GM12891 (cell line): Measurements from ENCODE around the gene VDAC1.

ENCODE experiments used
- PAX5 ChIP-seq: IDR thresholded peaks from 2 replicates; pipeline ENCODE4 v1.6.1; 2011; ENCODE audit warnings: low read length, moderate library complexity, mild to moderate bottlenecking; ENCODE audit not compliant: insufficient read depth, severe bottlenecking
- POLR2A ChIP-seq: IDR thresholded peaks from 2 replicates; pipeline ENCODE4 v1.6.1; 2011; ENCODE audit warnings: low read depth, low read length, control low read depth
- POLR2AphosphoS5 ChIP-seq: IDR thresholded peaks from 2 replicates; pipeline ENCODE4 v1.6.1; 2011; ENCODE audit warnings: low read depth, low read length, control low read depth
- SPI1 ChIP-seq: IDR thresholded peaks from 2 replicates; pipeline ENCODE4 v1.6.1; 2011; ENCODE audit warnings: low read depth, low read length, control low read depth
- TAF1 ChIP-seq: IDR thresholded peaks from 2 replicates; pipeline ENCODE4 v1.6.1; 2011; ENCODE audit warnings: low read depth, low read length, control low read depth

DNA sequence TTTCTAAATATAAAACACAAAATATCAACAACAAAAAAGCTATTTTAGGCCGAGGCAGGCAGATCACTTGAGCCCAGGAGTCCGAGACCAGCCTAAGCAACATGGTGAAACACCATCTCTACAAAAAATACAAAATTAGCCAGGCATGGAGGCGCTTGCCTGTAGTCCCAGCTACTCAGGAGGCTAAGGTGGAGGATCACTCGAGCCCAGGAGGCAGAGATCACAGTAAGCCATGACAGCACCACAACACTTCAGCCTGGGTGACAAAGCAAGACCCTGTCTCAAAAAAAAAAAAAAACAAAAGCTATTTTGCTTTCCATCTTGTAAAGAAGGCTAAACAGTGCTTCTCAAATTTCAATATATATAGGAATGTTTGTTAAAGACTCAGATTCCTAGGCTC lies 47.7 kb downstream of the VDAC1 start:
- TF ChIP-seq POLR2AphosphoS5 (no peak), POLR2A (no peak), SPI1 (no peak), TAF1 (no peak), PAX5 (no peak)
